GM19468 (cell line): ENCODE measurements around the gene ATRIP.
"Not testable (repeated sequence)": the region's sequence is repeated elsewhere in the genome, so short reads cannot be mapped to it uniquely, and the experiment has no call there.

ENCODE experiments used
- ATAC-seq: cut with Tn5 transposase; IDR thresholded peaks from one replicate; pipeline ENCODE4 v1.9.1; 2021; ENCODE audit warnings: mild to moderate bottlenecking, moderate library complexity, moderate number of reproducible peaks; ENCODE audit not compliant: unreplicated experiment; ENCODE audit errors: extremely low read depth

The ATRIP gene

GRCh38 chr3:48435223-48435595, 11.3 kb upstream of the ATRIP start:
- ATAC-seq, result no peak

GRCh38 chr3:48435774-48436476, 10.6 kb upstream of the ATRIP start:
- ATAC-seq, result no peak

GRCh38 chr3:48436477-48436787, 10.1 kb upstream of the ATRIP start:
- ATAC-seq, result no peak

- ATAC-seq, result no peak
These were observed 9.7 kb upstream of the ATRIP start for GRCh38 chr3:48436855-48437254.

GRCh38 chr3:48437812-48438211, 8.7 kb upstream of the ATRIP start:
- no peak for ATAC-seq

GRCh38 chr3:48439820-48440589, 6.5 kb upstream of the ATRIP start, which contains the start of the genes CCDC51 and TMA7:
Gene CCDC51 (minus strand): TSS chr3:48440119. CDS start chr3:48435128, 4,991 bp downstream.
Gene TMA7 (plus strand): TSS chr3:48440257. CDS start chr3:48440297, 40 bp downstream.
- peak; percentile 92 for ATAC-seq

GRCh38 chr3:48440590-48440958, 6.0 kb upstream of the ATRIP start:
- ATAC-seq, result no peak

- ATAC-seq, result no peak
These were observed 4.6 kb upstream of the ATRIP start for GRCh38 chr3:48441940-48442339.

- no peak for ATAC-seq
These were observed 1.2 kb upstream of the ATRIP start for GRCh38 chr3:48445277-48445882.

GRCh38 chr3:48446043-48446424, 503 bp upstream of the ATRIP start:
- no peak for ATAC-seq

GRCh38 chr3:48451270-48451669, 4.7 kb downstream of the ATRIP start:
- ATAC-seq, result no peak

- ATAC-seq, result no peak
These were observed 9.9 kb downstream of the ATRIP start for GRCh38 chr3:48456456-48456855.

GRCh38 chr3:48459331-48459730, 12.8 kb downstream of the ATRIP start:
- ATAC-seq, result no peak

- no peak for ATAC-seq
These were observed 13.4 kb downstream of the ATRIP start for GRCh38 chr3:48459773-48460516.

GRCh38 chr3:48460517-48460902, 14.0 kb downstream of the ATRIP start:
- ATAC-seq, result no peak

GRCh38 chr3:48461767-48462166, 15.2 kb downstream of the ATRIP start:
- ATAC-seq, result not testable (repeated sequence)

GRCh38 chr3:48463703-48464102, 17.2 kb downstream of the ATRIP start:
- ATAC-seq, result no peak

GRCh38 chr3:48464713-48465221, 18.2 kb downstream of the ATRIP start:
- no peak for ATAC-seq

- no peak for ATAC-seq
These were observed 18.6 kb downstream of the ATRIP start for GRCh38 chr3:48465237-48465530.

- ATAC-seq, result peak; percentile 80
These were observed 19.2 kb downstream of the ATRIP start for GRCh38 chr3:48465531-48466378.
